Activated T-helper 1 cell treated with Interleukin-2 at 50 U/mL for 16 hours (primary cell): ENCODE results near the gene CABP4.
"Not testable (repeated sequence)": the region's sequence is repeated elsewhere in the genome, so short reads cannot be mapped to it uniquely, and the experiment has no call there.

Source experiments
- DNase-seq: peaks from one replicate; pipeline ENCODE4 v3.0.0-alpha.2; 2020; ENCODE audit warnings: low read depth

Gene CABP4

DNA sequence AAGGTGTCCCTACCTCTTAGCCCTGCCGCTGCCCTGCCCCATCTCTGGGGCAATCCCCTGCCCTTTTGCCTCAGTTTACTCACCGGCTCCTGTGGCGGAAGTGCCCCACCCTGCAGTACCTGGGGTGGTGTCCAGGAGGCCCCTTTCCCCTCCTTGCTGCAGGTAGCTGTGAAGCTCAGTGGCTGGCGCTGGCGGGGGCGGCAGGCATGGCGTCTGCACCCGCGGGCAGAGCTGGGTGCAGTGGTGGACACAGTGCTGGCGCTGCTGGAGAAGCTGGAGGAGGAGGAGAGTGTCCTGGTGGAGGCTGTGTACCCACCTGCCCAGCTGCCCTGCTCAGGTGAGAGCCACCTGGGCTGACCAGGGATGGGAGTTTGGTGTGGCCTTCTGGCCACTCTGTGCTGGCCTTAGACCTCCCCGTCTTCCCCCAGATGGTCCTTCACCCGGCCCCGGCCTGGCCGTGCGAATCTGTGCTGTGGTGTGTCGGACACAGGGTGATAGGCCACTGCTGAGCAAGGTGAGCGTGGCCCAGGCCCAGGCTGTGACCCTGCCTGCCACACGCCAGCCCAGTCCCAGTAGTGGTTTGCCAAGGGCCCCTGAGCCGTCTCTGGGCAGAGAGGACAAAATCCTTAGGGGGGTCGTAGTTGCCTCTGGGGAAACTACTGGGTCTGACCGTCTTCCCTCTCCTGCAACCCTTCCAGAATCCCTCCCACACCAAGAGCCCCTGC lies 35.7 kb upstream of the CABP4 start:
- DNase-seq = no peak

DNA sequence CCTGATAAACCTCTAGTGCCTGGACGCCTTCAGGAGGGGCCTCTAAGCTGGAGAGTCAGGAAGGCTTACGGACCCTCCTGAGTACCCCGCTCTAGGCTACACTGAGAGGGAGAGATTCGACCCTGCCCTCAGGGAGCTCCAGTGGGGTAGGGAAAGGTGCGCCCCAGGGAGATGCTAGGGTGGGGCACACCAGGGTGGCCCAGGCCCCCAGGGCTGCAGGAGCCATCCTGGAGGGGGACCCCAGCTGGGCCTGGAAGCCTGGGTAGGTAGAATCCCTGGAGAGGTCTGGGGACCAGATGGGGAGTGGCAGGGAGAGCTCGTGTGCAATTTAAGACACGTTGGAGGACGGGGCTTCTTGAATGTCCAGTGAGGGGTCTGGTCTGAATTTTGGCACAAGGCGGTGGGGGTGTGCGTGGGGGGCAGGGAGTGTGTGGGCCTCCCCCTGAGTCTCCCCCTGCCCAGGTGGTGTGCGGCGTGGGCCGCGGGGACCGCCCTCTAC lies 35.0 kb upstream of the CABP4 start:
- no peak for DNase-seq

DNA sequence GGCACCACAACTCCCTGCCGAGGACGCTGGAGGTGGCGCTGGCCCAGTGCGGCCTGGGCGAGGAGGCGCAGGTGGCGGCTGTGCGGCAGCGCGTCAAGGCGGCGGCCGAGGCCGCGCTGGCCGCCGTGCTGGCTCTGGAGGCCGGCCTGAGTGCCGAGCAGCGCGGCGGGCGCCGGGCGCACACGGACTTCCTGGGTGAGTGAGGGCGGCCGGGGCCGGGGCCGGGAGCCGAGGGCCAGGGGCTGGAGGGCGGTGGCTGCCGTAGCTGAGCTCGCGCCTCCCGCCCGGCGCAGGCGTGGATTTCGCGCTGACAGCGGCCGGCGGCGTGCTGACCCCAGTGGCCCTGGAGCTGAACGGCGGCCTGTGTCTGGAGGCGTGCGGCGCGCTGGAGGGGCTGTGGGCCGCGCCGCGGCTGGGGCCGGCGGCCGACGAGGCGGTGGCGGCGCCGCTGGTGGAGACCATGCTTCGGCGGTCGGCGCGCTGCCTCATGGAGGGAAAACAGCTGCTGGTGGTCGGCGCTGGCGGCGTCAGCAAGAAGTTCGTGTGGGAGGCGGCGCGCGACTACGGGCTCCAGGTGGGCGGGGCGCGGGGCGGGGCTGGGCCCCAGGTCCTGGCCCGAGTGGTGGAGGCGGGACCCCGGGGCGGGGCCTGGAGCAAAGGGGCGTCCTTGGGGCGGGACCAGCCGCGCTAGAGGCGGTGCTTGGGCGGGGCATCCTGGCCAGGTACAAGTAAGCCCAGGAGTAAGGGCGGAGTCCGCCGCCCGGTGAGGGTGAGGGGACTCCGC lies 34.3 kb upstream of the CABP4 start:
- DNase-seq = peak; percentile 99

DNA sequence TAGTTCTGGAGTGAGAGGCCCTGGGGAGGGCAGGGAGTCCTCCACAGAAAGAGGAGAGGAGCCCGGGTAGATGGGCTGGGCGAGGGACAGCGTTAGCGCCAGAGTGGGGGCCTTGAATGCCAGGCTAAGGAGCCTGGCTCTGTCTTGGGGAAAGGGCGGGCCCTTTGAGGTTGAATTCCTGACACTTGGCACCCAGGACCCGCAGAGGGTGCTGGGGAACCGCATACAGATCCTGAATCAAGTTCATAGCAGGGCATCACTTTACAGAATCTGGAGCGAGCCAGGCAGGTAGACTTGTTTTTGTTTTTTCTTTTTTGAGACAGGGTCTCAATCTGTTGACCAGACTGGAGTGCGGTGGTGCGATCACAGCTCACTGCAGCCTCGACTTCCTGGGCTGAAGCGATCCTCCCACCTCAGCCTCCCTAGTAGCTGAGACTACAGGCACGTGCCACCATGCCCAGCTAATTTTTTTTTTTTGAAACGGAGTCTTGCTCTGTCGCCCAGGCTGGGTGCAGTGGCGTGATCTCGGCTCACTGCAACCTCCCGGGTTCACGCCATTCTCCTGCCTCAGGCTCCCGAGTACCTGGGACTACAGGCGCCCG lies 33.6 kb upstream of the CABP4 start:
- DNase-seq = no peak

DNA sequence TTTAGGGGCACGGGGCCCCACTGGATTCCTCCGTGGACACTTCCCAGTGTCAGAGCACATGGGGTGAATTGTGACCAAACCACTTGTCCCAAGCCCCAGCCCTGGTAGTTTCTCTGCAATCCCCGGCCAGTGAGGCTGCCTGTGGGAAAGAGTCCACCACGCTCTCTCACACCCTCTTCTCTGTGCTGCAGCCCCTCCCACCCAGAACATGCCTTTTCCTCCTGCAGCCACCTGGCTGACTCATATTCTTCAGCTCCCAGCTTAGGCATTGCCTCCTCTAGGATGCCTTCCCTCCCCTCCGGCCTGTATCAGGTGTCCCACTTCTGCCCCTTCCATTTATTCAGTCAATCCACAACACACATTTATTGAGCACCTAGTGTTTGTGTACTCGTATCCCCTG lies 32.3 kb upstream of the CABP4 start:
- no peak for DNase-seq

DNA sequence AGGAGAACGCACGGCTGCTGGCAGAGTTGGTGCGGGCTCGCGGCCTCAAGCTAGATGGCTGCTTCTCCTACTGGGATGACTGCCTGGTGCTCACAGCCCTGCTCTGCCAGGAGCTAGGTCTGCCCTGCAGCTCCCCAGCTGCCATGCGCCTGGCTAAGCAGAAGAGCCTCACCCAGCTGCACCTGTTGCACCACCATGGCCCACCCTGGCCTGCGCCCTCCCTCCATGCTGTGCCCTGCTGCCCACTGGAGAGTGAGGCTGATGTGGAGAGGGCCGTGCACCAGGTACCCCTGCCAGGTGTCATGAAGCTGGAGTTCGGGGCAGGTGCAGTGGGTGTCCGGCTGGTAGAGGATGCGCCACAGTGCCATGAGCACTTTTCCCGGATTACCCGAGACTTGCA lies 31.7 kb upstream of the CABP4 start:
- no peak for DNase-seq

DNA sequence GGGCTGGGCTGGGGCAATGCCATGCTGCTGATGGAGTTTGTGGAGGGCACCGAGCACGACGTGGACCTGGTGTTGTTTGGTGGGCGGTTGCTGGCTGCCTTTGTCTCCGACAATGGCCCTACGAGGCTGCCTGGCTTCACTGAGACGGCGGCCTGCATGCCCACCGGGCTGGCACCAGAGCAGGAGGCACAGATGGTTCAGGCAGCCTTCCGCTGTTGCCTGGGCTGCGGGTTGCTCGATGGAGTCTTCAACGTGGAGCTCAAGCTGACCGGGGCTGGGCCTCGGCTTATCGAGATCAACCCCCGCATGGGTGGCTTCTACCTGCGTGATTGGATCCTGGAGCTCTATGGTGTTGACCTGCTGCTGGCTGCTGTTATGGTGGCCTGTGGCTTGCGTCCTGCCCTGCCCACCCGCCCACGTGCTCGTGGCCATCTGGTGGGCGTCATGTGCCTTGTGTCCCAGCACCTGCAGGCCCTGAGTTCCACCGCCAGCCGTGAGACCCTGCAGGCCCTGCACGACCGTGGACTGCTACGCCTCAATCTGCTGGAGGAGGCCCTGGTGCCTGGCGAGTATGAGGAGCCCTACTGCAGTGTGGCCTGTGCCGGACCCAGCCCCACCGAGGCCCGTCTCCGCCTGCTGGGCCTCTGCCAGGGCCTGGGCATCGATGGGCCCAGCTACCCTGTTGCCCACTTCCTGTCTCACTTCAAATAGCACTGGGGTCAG lies 31.1 kb upstream of the CABP4 start:
- DNase-seq = no peak

DNA sequence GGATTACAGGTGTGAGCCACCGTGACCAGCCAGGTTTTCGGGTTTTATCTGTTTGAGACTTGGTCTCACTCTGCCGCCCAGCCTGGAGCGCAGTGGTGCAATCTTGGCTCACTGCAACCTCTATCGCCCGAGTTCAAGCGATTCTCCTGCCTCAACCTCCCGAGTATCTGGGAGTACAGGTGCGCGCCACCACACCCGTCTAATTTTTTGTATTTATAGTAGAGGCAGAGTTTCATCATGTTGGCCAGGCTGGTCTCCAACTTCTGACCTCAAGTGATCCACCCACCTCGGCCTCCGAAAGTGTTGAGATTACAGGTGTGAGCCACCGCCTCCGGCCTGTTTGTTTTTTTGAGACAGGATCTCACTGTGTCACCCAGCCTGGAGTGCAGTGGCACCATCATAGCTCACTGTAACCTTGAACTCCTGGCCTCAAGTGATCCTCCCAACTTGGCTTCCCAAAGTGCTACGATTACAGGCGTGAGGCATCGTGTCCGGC lies 27.7 kb upstream of the CABP4 start:
- not testable (repeated sequence) for DNase-seq

DNA sequence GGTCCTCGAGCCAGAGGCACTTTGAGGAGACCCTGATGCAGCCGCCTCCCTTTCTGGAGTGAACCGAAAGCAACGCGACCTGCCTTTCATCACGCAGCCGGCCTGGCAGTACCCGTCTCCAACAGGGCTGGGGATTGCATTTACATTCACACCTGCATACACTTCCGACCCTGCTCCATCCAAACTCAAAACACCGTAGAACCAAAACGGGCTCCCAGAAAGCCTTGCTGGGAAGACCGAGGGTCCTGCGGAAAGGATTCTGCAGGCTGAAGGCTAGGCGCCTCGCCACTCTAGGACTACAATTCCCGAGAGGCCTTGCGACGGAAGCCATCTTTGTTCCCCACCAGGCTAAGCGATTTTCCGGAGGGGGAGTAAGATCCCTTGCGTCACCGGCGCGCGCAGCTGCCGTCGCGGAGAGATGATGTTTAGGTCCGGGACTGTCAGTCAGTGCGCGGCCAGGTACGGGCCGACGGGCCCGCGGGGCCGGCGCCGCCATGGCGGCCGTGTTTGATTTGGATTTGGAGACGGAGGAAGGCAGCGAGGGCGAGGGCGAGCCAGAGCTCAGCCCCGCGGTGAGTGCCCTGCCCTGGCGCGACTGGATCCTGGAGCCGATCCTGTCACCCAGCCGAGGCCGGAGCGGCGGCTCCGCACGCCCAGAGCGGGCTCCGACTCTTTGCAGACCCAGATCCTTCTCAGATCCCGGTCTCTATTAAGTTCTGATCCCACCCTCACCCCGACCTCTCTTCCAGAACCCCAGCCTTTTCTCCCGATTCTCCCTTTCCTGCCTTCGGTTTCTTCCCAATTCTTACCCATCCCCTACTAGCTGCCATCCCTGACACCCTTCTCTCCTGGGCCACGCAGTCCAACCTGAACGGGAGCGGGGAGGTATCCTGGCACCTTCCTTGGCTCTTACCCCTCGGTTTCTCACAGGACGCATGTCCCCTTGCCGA lies 26.8 kb upstream of the CABP4 start, which contains the start of gene RPS6KB2:
Gene RPS6KB2 (plus strand): TSS at position 443 of the 950 bp plus-strand sequence. CDS start 52 bp downstream, at position 495.
- DNase-seq = peak; percentile 98

DNA sequence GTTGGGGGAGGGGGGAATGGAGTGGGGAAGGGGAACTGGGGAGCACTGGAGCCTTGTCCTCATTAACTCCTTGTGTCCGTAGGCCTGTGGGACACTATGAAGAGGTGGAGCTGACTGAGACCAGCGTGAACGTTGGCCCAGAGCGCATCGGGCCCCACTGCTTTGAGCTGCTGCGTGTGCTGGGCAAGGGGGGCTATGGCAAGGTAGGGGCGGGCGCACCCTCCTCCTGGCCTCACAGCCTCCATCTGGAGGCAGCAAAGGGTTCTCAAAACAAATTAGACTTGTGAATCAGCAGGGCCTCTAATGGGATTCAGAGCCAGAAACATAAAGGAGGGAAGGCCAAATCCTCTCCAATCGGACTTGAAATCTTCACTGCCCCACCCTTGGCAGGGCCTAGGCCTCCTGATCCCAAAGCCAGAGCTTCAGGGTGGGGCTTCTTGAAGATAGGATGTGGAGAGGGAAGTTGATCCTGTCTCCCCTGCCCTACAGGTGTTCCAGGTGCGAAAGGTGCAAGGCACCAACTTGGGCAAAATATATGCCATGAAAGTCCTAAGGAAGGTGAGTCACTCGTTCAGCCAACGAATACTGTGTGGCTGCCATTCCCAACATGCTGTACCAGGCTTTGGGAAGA lies 26.0 kb upstream of the CABP4 start:
- DNase-seq = no peak

DNA sequence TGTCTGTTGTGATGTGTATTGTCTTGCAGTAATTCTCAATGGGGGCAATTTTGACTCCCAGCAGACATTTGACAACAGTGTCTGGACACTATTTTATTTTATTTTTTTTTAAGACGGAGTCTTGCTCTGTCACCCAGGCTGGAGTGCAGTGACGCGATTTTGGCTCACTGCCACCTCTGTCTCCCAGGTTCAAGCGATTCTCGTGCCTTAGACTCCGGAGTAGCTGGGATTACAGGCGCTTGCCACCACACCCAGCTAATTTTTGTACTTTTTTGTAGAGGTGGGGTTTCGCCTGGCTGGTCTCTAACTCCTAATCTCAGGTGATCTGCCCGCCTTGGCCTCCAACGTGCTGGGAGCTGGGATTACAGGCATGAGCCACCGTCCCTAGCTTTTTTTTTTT lies 25.4 kb upstream of the CABP4 start:
- DNase-seq = no peak

DNA sequence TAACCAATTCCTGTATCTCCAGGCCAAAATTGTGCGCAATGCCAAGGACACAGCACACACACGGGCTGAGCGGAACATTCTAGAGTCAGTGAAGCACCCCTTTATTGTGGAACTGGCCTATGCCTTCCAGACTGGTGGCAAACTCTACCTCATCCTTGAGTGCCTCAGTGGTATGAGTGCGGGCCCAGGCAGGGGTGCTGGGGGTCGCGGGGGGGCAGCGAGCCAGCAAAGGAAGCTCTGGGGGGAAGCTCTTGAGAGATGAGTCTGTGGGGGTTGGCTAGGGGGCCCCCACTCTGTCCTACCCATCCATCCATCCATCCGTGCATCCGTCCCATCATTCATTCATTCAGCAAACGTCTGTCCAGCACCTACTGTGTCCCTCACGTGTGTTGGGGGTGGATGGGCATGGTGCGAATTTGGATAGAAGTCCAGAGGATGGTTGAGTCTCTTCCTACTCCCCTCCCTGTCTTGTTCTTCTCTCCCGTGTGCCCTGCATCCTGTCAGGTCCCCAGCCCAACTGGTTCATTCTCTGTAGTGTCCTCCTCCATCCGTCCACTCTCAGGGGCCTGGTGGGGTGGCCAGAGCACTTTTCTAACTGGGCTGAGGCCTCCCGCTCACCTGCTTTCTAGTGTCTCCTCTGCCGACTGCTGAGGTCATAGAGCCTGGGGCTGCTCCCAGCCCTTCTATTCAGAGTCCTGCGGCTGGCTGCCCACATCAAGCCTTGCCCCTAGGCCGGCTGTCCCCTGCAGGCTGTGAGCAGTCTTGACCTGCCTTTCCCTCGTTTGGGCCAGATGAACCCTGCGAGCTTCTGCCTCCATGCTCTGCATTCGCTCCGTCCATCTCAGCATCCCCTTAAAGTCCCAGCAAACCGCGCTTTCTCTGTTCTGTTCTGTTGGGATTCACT lies 23.6 kb upstream of the CABP4 start:
- DNase-seq = no peak

DNA sequence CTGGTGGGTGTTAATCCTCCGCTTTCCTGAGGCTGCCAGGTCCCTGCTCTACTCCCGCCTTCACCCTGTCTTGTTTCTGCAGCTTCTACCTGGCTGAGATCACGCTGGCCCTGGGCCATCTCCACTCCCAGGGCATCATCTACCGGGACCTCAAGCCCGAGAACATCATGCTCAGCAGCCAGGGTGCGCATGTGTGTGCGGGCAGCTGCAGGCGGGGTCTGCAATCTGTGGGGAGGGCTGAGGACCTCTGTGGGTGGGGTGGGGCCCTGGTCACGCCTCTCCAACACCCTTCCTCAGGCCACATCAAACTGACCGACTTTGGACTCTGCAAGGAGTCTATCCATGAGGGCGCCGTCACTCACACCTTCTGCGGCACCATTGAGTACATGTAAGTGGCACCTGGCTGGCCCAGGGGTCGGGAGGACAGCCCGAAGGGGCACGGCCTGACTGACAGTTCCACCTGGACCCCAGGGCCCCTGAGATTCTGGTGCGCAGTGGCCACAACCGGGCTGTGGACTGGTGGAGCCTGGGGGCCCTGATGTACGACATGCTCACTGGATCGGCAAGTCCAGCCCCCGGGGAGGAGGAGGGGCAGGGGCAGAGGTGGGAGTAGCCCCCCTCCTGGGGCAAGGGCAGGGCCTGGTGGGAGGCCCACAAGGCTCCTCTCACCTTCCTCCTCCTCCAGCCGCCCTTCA lies 22.4 kb upstream of the CABP4 start:
- DNase-seq = no peak

DNA sequence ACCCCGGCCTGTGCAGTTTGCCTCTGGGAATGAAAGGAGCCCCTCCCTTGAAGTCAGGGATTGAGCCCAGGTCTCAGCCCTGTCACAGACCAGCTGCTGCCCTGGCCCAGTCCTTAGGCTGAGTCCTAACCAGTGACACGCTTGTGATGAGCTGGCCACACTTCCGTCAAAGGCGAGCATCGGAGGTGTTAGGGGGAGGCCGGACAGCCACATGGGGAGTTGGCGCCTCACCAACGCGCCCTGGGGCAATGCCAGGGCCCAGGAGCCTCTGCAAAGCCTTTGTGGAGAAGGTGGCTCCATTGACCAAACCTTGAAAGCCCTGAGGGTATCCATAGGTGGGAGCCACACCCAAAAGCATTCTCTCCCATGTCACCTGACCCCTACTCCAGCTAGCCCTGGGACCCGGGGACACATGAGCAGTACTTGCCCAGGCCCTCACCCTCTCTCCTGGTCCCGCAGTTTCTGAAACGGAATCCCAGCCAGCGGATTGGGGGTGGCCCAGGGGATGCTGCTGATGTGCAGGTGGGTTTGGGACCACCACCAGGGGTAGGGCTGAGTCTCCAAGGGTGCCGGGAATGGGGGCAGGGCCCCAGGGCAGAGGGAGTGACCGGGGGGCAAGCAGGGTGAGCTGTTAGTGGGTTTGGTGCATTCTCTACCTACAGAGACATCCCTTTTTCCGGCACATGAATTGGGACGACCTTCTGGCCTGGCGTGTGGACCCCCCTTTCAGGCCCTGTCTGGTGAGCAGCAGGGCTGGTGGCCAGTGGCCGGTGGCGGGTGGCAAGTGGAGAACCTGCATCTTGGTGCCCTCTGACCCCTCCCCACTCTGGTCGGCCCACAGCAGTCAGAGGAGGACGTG lies 21.4 kb upstream of the CABP4 start:
- DNase-seq = no peak

DNA sequence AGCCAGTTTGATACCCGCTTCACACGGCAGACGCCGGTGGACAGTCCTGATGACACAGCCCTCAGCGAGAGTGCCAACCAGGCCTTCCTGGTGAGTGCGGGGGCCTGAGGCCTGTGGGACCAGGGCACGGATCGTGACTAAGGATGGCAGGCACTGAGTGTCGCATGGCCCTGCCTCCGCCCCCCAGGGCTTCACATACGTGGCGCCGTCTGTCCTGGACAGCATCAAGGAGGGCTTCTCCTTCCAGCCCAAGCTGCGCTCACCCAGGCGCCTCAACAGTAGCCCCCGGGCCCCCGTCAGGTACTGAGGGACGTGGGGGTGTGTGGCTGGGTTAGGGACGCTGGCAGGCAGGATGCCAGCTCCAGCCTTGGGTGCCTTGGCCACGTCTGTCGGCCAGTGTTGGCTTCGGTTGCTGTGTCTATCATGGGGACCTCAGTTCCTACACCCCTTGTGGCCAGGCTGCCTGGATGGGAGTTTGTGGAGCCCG lies 20.7 kb upstream of the CABP4 start:
- no peak for DNase-seq

DNA sequence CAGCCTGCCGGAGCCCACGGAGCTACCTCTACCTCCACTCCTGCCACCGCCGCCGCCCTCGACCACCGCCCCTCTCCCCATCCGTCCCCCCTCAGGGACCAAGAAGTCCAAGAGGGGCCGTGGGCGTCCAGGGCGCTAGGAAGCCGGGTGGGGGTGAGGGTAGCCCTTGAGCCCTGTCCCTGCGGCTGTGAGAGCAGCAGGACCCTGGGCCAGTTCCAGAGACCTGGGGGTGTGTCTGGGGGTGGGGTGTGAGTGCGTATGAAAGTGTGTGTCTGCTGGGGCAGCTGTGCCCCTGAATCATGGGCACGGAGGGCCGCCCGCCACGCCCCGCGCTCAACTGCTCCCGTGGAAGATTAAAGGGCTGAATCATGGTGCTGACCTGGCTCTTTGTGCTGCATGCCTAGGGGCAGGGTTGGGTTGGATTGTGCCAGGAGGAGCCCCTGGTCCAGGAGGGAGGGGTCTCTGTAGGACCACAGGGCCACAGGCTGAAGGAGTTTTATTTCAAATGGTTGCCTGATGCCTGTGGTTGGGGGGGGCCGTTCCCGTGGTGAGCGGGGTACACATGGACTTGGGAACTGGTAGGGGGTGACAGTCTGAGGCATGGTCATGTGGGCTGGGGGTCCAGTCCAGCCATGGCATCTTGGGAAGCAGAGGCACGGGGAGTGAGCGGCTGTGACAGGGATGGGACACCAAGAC lies 20.0 kb upstream of the CABP4 start:
- no peak for DNase-seq
